ENCODE data around the gene AVL9.
"Not testable (repeated sequence)": the region's sequence is repeated elsewhere in the genome, so short reads cannot be mapped to it uniquely, and the experiment has no call there.

The AVL9 gene

DNA sequence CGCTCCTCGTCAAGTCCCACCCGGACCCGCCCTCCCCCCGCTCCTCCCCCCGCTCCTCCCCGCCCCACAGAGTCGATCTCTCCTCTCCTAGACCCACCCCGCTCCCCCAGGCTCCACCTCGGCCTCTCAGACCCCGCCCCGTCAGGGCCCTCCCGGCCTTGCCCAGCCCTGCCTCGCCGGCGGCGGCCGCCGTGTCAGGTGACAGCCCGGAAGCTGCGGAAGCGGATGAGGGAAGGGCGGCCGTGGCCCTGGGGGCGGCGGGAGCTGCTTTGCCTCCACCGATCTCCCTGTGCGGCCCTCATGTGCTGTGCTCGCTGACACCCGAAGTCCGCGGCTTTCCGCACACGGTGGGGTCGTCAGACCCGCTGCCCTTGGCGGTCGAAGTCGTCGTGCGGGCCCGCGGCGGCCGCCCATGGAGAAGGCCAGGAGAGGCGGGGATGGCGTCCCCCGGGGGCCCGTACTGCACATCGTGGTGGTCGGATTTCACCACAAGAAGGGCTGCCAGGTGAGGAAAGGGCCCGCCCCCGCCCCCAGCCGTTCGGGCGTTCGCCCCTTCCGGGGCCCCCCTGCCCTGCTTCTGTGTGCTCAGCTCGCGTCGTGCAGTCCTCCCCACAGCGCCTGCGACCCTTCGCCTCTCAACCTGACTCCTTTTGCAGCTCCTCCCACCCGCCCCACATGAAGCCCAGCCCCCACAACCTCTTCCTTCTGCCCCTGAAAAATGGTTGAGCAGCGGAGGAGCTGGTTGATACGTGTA lies at the start of gene AVL9:
Gene AVL9, plus strand, starts transcription at position 192 of the 754 bp plus-strand sequence. Its CDS starts 221 bp downstream, at position 413.
- Histone ChIP-seq H3K9me3 (ENCODE audit: control insufficient read depth, insufficient read depth, low read length) (no peaks in the 10 kb centered on the region), H3K27me3 (ENCODE audit: control insufficient read depth, insufficient read depth, low read length) (no peaks in the 10 kb centered on the region), H3K36me3 (ENCODE audit: control insufficient read depth, insufficient read depth, low read length) (no peaks in the 10 kb centered on the region), H3K4me3 (ENCODE audit: low read depth, low read length) (peak within 1 kb of the TSS; percentile 95), H3K9ac (ENCODE audit: low read depth, low read length) (peak within 1 kb of the TSS; percentile 87), H3K4me1 (ENCODE audit: control insufficient read depth, insufficient read depth, low read length) (peaks cover 4% of the 10 kb centered on the region)

DNA sequence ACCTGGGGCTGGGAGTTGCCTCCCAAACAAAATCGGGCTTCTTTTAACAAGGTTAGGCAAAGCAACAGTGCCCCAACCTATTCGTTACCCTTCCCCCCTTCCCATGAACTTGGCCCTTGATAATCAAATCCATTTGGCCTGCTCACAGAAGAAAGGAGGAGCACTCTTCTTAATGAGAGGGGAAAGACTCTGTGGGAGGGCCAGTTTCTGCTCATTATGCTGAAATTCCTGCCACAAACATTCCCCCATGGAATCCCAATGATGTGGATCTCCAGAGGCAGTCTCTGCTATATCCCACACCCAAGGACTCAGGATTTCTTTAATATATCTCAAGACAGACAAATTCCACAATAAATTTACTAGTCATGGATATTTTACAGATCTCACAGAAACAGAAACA lies 48.1 kb upstream of the AVL9 start:
- H3K27me3 ChIP-seq (ENCODE audit: control insufficient read depth, insufficient read depth, low read length): no peaks in the 10 kb centered on the region
- no peak overlapping the region for H3K4me3 ChIP-seq (ENCODE audit: low read depth, low read length)
- H3K9me3 ChIP-seq (ENCODE audit: control insufficient read depth, insufficient read depth, low read length): peaks cover 2% of the 10 kb centered on the region
- H3K9ac ChIP-seq (ENCODE audit: low read depth, low read length): no peak overlapping the region
- no peaks in the 10 kb centered on the region for H3K4me1 ChIP-seq (ENCODE audit: control insufficient read depth, insufficient read depth, low read length)
- no peaks in the 10 kb centered on the region for H3K36me3 ChIP-seq (ENCODE audit: control insufficient read depth, insufficient read depth, low read length)

DNA sequence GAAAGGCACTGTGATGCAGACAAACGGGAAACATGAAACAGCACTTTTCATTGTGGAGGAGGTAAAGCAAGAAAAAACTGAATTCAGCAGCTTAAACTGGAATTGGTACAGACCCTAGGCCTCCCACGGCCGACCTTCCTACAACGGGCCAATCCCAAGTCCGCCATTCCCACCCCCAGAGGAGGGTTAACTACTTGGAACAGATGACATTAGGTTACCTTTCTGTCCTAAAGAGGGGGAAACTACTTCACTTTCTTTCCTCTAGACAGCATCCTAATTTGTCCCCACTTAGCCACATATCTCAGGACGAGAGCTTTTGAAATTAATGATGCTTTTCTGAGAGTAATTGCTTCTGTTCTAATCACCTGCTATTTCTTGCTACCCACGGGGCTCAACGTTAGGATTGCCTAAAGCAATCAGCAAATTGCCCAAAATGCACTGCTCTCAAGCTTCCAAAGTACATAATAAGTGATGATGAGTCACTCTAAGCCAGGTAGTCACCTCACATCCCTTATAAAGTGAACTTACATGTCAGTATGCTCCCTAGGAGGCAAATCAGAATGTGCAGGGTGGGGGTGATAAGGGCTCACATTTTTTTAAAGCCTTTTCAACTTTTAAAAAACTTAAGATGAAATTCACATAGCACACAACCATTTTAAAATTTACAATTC lies 41.8 kb upstream of the AVL9 start:
- H3K27me3 ChIP-seq (ENCODE audit: control insufficient read depth, insufficient read depth, low read length): no peaks in the 10 kb centered on the region
- no peaks in the 10 kb centered on the region for H3K36me3 ChIP-seq (ENCODE audit: control insufficient read depth, insufficient read depth, low read length)
- H3K9ac ChIP-seq (ENCODE audit: low read depth, low read length): no peak overlapping the region
- H3K4me3 ChIP-seq (ENCODE audit: low read depth, low read length): no peak overlapping the region
- peaks cover 2% of the 10 kb centered on the region for H3K9me3 ChIP-seq (ENCODE audit: control insufficient read depth, insufficient read depth, low read length)
- no peaks in the 10 kb centered on the region for H3K4me1 ChIP-seq (ENCODE audit: control insufficient read depth, insufficient read depth, low read length)

DNA sequence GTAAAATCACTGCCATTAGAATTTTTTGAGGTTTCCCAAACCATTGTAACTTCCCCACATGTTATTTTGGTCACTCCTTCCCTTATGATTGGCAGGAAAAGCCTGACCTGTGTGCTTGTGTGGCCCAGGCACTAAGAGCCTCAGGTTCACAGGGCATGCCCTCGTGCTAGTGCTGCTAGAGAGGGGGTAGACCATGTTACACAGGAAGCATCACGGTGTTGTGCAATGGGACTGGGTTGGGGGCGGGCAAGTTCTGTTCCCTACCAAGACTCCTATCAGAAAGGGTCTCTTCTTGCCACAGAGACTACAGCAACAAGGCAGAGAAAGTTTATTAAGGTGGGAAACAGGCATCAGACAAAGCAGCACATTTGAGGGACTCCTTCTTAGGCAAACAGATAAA lies 37.3 kb upstream of the AVL9 start:
- Histone ChIP-seq H3K9ac (ENCODE audit: low read depth, low read length) (no peak overlapping the region), H3K4me1 (ENCODE audit: control insufficient read depth, insufficient read depth, low read length) (no peaks in the 10 kb centered on the region)

DNA sequence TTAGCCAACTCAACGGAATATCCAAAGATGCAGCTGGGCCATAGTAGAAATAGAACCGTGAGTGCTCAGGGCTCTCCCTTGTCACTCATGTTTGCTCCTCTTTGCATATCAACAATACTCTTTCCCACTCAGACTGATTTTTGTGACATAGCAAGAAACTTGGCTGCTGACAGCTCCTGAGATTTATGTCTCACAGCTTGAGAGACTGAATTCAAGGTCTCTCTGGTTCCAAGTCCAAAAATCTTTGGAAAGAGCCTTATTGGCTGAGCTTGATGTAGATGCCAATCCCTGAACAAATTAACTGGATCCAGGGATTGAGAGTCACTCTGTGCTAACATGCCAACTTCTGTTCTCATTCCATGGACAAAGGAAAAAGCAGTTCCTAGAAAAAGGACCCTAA lies 35.5 kb upstream of the AVL9 start:
- H3K9me3 ChIP-seq (ENCODE audit: control insufficient read depth, insufficient read depth, low read length): no peaks in the 10 kb centered on the region
- H3K4me3 ChIP-seq (ENCODE audit: low read depth, low read length): no peak overlapping the region
- no peaks in the 10 kb centered on the region for H3K36me3 ChIP-seq (ENCODE audit: control insufficient read depth, insufficient read depth, low read length)
- no peak overlapping the region for H3K9ac ChIP-seq (ENCODE audit: low read depth, low read length)
- no peaks in the 10 kb centered on the region for H3K4me1 ChIP-seq (ENCODE audit: control insufficient read depth, insufficient read depth, low read length)
- no peaks in the 10 kb centered on the region for H3K27me3 ChIP-seq (ENCODE audit: control insufficient read depth, insufficient read depth, low read length)

More for the DNA sequence above, 37.3 kb upstream of the AVL9 start:
- Histone ChIP-seq H3K27me3 (ENCODE audit: control insufficient read depth, insufficient read depth, low read length) (no peaks in the 10 kb centered on the region), H3K4me3 (ENCODE audit: low read depth, low read length) (no peak overlapping the region), H3K9me3 (ENCODE audit: control insufficient read depth, insufficient read depth, low read length) (no peaks in the 10 kb centered on the region), H3K36me3 (ENCODE audit: control insufficient read depth, insufficient read depth, low read length) (no peaks in the 10 kb centered on the region)

DNA sequence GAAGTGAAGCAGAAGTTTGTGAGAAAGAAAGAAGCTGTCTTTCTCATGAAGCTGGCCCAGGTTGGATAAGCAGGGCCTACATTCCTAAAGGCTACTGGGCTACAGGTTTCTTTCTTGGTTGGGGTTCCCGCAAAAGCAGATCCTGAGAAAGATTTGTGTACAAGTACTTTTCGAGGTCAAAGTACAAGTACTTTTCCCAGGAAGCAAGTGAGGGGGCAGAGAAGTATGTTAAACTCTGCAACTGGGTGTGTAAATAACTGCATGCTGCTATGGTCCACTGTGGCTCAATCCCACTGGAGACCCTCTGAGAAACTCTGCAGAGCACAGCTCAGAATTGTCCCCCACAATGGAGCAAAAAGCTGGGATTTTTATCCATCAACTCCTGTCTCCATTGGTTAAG lies 33.8 kb upstream of the AVL9 start:
- Histone ChIP-seq H3K9me3 (ENCODE audit: control insufficient read depth, insufficient read depth, low read length) (no peaks in the 10 kb centered on the region), H3K4me1 (ENCODE audit: control insufficient read depth, insufficient read depth, low read length) (no peaks in the 10 kb centered on the region), H3K4me3 (ENCODE audit: low read depth, low read length) (no peak overlapping the region), H3K27me3 (ENCODE audit: control insufficient read depth, insufficient read depth, low read length) (no peaks in the 10 kb centered on the region), H3K9ac (ENCODE audit: low read depth, low read length) (no peak overlapping the region), H3K36me3 (ENCODE audit: control insufficient read depth, insufficient read depth, low read length) (no peaks in the 10 kb centered on the region)

DNA sequence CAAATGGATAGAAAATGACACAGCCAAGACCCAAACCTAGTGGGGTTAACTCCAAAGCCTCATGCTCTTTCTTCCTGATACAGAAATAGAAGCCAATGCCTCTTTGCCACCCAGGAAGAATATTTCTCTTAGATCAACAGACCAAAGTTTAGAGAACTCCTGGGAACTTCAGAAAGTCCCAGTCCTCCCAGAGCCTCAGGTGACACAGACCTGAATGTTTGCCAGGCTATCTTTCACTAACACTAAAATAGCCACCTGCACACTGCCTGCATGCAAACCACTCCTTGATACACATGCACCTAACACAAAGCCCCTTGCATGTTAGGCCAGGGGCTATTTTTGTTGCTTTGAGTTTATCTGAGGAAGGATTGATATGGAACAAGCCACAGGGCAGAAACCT lies 32.8 kb upstream of the AVL9 start:
- no peaks in the 10 kb centered on the region for H3K9me3 ChIP-seq (ENCODE audit: control insufficient read depth, insufficient read depth, low read length)
- H3K4me1 ChIP-seq (ENCODE audit: control insufficient read depth, insufficient read depth, low read length): no peaks in the 10 kb centered on the region
- H3K9ac ChIP-seq (ENCODE audit: low read depth, low read length): no peak overlapping the region
- no peaks in the 10 kb centered on the region for H3K36me3 ChIP-seq (ENCODE audit: control insufficient read depth, insufficient read depth, low read length)
- H3K4me3 ChIP-seq (ENCODE audit: low read depth, low read length): no peak overlapping the region
- H3K27me3 ChIP-seq (ENCODE audit: control insufficient read depth, insufficient read depth, low read length): no peaks in the 10 kb centered on the region

DNA sequence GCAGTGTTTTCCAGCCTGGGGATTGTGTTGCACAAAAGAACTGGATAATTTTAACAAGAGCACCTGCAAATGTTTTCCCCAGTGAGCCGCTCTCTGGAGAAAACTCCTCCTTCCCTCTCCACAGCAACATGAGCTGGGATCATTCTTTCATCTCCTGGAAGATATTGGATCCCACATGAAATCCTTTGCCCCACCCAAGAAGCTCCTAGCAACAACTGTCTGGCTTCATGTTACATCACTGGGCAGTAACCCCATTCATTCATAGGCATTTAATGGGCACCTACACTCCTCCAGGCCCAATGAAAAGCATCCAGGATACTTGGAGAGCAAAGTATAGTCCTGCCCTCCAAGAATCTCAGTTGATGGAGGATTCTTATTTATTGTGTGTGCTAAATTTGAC lies 32.3 kb upstream of the AVL9 start:
- Histone ChIP-seq H3K9me3 (ENCODE audit: control insufficient read depth, insufficient read depth, low read length) (no peaks in the 10 kb centered on the region), H3K27me3 (ENCODE audit: control insufficient read depth, insufficient read depth, low read length) (no peaks in the 10 kb centered on the region), H3K9ac (ENCODE audit: low read depth, low read length) (no peak overlapping the region), H3K36me3 (ENCODE audit: control insufficient read depth, insufficient read depth, low read length) (no peaks in the 10 kb centered on the region), H3K4me1 (ENCODE audit: control insufficient read depth, insufficient read depth, low read length) (no peaks in the 10 kb centered on the region), H3K4me3 (ENCODE audit: low read depth, low read length) (no peak overlapping the region)

DNA sequence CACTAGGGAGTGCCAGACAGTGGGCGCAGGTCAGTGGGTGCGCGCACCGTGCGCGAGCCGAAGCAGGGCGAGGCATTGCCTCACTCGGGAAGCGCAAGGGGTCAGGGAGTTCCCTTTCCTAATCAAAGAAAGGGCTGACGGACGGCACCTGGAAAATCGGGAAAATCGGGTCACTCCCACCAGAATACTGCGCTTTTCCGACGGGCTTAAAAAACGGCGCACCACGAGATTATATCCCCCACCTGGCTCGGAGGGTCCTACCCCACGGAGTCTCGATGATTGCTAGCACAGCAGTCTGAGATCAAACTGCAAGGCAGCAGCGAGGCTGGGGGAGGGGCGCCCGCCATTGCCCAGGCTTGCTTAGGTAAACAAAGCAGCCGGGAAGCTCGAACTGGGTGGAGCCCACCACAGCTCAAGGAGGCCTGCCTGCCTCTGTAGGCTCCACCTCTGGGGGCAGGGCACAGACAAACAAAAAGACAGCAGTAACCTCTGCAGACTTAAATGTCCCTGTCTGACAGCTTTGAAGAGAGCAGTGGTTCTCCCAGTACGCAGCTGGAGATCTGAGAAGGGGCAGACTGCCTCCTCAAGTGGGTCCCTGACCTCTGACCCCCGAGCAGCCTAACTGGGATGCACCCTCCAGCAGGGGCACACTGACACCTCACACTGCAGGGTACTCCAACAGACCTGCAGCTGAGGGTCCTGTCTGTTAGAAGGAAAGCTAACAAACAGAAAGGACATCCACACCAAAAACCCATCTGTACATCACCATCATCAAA lies 30.5 kb upstream of the AVL9 start:
- not testable (repeated sequence) for H3K4me1 ChIP-seq (ENCODE audit: control insufficient read depth, insufficient read depth, low read length); H3K36me3 ChIP-seq (ENCODE audit: control insufficient read depth, insufficient read depth, low read length); H3K27me3 ChIP-seq (ENCODE audit: control insufficient read depth, insufficient read depth, low read length); H3K9me3 ChIP-seq (ENCODE audit: control insufficient read depth, insufficient read depth, low read length); H3K9ac ChIP-seq (ENCODE audit: low read depth, low read length)
- peak overlapping the region; percentile 37 for H3K4me3 ChIP-seq (ENCODE audit: low read depth, low read length)

DNA sequence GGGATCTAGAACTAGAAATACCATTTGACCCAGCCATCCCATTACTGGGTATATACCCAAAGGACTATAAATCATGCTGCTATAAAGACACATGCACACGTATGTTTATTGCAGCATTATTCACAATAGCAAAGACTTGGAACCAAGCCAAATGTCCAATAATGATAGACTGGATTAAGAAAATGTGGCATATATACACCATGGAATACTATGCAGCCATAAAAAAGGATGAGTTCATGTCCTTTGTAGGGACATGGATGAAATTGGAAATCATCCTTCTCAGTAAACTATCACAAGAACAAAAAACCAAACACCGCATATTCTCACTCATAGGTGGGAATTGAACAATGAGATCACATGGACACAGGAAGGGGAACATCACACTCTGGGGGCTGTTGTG lies 25.3 kb upstream of the AVL9 start:
- H3K9ac ChIP-seq (ENCODE audit: low read depth, low read length); H3K27me3 ChIP-seq (ENCODE audit: control insufficient read depth, insufficient read depth, low read length); H3K36me3 ChIP-seq (ENCODE audit: control insufficient read depth, insufficient read depth, low read length); H3K4me3 ChIP-seq (ENCODE audit: low read depth, low read length); H3K4me1 ChIP-seq (ENCODE audit: control insufficient read depth, insufficient read depth, low read length); H3K9me3 ChIP-seq (ENCODE audit: control insufficient read depth, insufficient read depth, low read length): not testable (repeated sequence)

DNA sequence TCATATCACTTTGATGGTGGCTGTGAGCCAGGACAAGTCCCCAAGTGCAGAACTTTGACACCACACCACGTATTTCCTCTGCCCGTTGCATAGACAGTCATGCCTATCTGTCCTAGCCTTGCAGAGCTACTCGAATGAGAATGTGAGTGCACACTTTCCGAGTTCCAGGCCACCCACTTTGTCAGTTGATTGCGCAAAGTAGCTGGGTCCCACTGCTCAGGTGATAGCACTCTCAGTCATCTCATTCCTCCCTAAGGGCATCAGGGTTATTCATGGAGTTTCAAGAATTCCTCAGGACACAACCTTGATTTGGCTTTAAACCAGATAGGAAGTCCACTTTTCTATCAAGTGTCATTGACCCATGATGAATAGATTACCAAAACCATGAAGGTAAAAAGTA lies 24.4 kb upstream of the AVL9 start:
- H3K9me3 ChIP-seq (ENCODE audit: control insufficient read depth, insufficient read depth, low read length): no peaks in the 10 kb centered on the region
- H3K36me3 ChIP-seq (ENCODE audit: control insufficient read depth, insufficient read depth, low read length): no peaks in the 10 kb centered on the region
- H3K9ac ChIP-seq (ENCODE audit: low read depth, low read length): no peak overlapping the region
- no peak overlapping the region for H3K4me3 ChIP-seq (ENCODE audit: low read depth, low read length)
- no peaks in the 10 kb centered on the region for H3K27me3 ChIP-seq (ENCODE audit: control insufficient read depth, insufficient read depth, low read length)
- H3K4me1 ChIP-seq (ENCODE audit: control insufficient read depth, insufficient read depth, low read length): no peaks in the 10 kb centered on the region

DNA sequence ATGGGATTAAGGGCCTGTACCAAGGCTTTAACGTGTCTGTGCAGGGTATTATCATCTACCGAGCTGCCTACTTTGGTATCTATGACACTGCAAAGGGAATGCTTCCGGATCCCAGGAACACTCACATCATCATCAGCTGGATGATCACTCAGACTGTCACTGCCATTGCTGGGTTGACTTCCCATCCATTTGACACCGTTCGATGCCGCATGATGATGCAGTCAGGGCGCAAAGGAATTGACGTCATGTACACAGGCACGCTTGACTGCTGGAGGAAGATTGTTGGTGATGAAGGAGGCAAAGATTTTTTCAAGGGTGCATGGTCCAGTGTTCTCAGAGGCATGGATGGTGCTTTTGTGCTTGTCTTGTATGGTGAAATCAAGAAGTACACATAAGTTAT lies 23.3 kb upstream of the AVL9 start:
- Histone ChIP-seq H3K27me3 (ENCODE audit: control insufficient read depth, insufficient read depth, low read length) (no peaks in the 10 kb centered on the region), H3K9ac (ENCODE audit: low read depth, low read length) (no peak overlapping the region), H3K4me1 (ENCODE audit: control insufficient read depth, insufficient read depth, low read length) (no peaks in the 10 kb centered on the region), H3K36me3 (ENCODE audit: control insufficient read depth, insufficient read depth, low read length) (no peaks in the 10 kb centered on the region), H3K9me3 (ENCODE audit: control insufficient read depth, insufficient read depth, low read length) (no peaks in the 10 kb centered on the region), H3K4me3 (ENCODE audit: low read depth, low read length) (no peak overlapping the region)
